ENCODE measurements around the gene GALNS. TPM values are rescaled to one million over a fixed set of nuclear protein-coding genes. Genes with fewer than 3 reads are reported as not detected.

GALNS gene
- total and polyA plus RNA-seq, 11 donors, result 10.7 to 22.7 (median 14.1) TPM

DNA sequence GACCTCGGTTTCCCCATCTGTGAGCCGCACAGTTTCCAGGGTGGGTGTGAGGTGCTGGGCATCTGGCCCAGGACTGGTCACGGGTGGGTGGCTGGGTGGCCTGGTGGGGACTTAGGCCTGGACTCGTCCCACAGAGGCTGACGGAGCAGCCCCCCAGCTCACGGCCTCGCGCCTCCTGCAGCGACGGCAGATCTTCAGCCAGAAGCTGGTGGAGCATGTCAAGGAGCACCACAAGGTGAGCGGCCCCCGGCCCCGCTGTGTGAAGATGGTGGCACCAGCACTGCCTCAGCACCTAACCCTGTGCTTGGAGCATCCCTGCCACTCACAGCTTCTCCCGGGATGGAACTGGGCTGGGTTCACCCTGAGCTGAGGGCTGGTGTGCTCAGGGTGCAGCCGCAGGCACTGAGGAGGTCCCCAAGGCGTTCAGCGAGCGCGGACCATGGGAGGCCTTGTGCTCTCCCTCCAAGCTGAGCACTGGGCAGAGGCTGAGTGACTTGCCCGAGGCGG, 50.8 kb downstream of the GALNS start:
- WGBS, 4 donors, result 83 to 100% (median 92%) methylated on average over 1 to 21 of the region's 21 CpGs
- Histone ChIP-seq H3K4me1 (peaks cover 0 to 43% (median 21%) of the 10 kb centered on the region in 12 donors), H3K9me3 (no peaks in the 10 kb centered on the region), H3K4me3 (no peak overlapping the region), H3K27ac (no peak overlapping the region), H3K36me3 (peaks cover 0 to 28% (median 4%) of the 10 kb centered on the region in 9 donors), H3K27me3 (no peaks in the 10 kb centered on the region)
- TF ChIP-seq, protein P1, sequence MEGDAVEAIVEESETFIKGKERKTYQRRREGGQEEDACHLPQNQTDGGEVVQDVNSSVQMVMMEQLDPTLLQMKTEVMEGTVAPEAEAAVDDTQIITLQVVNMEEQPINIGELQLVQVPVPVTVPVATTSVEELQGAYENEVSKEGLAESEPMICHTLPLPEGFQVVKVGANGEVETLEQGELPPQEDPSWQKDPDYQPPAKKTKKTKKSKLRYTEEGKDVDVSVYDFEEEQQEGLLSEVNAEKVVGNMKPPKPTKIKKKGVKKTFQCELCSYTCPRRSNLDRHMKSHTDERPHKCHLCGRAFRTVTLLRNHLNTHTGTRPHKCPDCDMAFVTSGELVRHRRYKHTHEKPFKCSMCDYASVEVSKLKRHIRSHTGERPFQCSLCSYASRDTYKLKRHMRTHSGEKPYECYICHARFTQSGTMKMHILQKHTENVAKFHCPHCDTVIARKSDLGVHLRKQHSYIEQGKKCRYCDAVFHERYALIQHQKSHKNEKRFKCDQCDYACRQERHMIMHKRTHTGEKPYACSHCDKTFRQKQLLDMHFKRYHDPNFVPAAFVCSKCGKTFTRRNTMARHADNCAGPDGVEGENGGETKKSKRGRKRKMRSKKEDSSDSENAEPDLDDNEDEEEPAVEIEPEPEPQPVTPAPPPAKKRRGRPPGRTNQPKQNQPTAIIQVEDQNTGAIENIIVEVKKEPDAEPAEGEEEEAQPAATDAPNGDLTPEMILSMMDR (IDR thresholded peaks at IDR 0.05), result no peak
- TF ChIP-seq POLR2A (IDR thresholded peaks at IDR 0.05), result no peak
- intact Hi-C loops (cut with DNase I), result no loop called here
- ATAC-seq, result no peak
- no peak for DNase-seq

DNA sequence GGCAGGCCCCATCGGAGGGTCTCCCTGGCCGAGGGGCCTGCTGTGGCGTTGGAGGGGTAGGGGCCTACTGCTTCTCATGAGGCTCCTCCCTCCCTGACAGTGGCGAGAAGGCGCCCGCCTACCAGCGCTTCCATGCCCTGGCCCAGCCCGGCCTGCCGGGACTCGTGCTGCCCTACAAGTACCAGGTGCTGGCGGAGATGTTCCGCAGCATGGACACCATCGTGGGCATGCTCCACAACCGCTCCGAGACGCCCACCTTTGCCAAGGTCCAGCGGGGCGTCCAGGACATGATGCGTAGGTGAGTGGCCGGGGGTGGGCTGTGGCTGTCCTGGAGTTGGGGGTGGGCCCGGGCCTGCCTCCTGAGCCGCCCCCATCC, 51.4 kb downstream of the GALNS start:
- H3K9me3 ChIP-seq, result no peaks in the 10 kb centered on the region
- H3K27me3 ChIP-seq, result no peaks in the 10 kb centered on the region
- intact Hi-C loops (cut with DNase I), result no loop called here
- peaks cover 0 to 28% (median 4%) of the 10 kb centered on the region in 9 donors for H3K36me3 ChIP-seq
- H3K4me3 ChIP-seq, result peak overlapping the region in 1 of 12 donors; percentile 76
- H3K27ac ChIP-seq, result no peak overlapping the region
- peak in 1 of 5 donors; percentile 65 for DNase-seq
- TF ChIP-seq, protein P1 (IDR thresholded peaks at IDR 0.05), result no peak
- TF ChIP-seq POLR2A (IDR thresholded peaks at IDR 0.05), result no peak
- H3K4me1 ChIP-seq, result peaks cover 0 to 37% (median 16%) of the 10 kb centered on the region in 12 donors
- no peak for ATAC-seq
- WGBS, 4 donors, result 81 to 93% (median 92%) methylated on average over 15 to 22 of the region's 22 CpGs

DNA sequence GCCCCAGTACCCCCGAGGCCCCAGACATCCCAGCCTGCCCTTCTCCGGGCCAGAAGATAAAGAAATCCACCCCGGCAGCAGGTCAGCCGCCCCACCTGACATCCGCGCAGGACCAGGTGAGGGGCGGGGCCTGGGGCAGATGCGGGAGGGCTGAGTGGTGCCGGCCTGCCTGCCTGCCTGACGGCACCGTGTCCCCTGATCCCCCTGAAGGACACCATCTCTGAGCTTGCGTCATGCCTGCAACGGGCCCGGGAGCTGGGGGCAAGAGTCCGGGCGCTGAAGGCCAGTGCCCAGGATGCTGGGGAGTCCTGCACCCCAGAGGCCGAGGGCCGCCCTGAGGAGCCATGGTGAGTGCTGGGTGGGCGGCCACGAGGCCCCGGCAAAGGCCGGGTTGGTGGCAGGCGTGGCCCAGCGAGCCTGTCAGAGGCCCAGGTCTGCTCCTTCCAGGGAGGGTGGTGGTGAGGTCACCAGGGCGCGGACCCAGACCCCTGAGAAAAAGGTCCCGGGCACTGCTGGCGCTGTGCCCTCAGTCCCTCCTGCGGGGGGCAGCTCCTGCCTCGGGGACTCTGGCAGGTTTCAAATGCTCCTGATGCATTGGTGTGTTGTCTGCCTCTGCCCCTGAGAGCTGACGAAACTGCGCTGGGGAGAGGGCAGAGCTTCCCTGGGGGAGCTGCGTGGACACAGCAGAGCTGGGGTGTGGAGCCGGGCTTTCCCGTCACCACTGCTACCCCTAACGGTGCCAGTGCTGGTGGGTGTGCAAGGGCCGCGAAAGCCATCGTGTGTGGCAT, 52.0 kb downstream of the GALNS start:
- peaks cover 0 to 34% (median 11%) of the 10 kb centered on the region in 12 donors for H3K4me1 ChIP-seq
- no peaks in the 10 kb centered on the region for H3K27me3 ChIP-seq
- no peaks in the 10 kb centered on the region for H3K9me3 ChIP-seq
- H3K27ac ChIP-seq, result no peak overlapping the region
- DNase-seq, result no peak
- WGBS, 4 donors, result 29 to 54% (median 42%) methylated on average over 24 to 39 of the region's 39 CpGs
- H3K4me3 ChIP-seq, result peak overlapping the region in 6 of 12 donors; percentile 10 to 84 (median 74)
- no peak for ATAC-seq
- intact Hi-C loops (cut with DNase I), result no loop called here
- no peak for TF ChIP-seq POLR2A (IDR thresholded peaks at IDR 0.05)
- TF ChIP-seq, protein P1 (IDR thresholded peaks at IDR 0.05), result no peak
- H3K36me3 ChIP-seq, result peaks cover 0 to 24% (median 4%) of the 10 kb centered on the region in 9 donors

DNA sequence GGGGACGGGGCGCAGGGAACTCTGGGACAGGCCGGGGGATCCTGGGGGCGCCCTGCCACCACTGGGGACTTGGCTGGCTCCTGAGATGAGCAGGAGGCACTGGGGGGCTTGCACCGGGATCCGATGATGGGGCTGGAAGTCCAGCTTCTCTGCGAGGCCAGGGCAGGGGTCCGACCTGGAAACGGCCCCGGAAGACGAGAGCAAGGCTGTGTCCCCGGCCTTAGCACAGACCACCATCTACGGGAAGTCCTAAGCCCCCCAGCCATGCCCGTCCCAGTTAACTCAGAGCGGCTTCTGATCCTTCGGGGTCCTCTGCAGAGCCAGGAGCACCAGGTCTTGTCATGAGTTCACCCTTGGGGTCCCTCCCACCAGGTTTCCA, 52.6 kb downstream of the GALNS start:
- Histone ChIP-seq H3K27ac (no peak overlapping the region), H3K36me3 (peaks cover 0 to 18% (median 4%) of the 10 kb centered on the region in 9 donors), H3K4me3 (peak overlapping the region in 9 of 12 donors; percentile 12 to 84 (median 72)), H3K4me1 (peaks cover 0 to 31% (median 11%) of the 10 kb centered on the region in 12 donors), H3K9me3 (no peaks in the 10 kb centered on the region), H3K27me3 (no peaks in the 10 kb centered on the region)
- no peak for TF ChIP-seq POLR2A (IDR thresholded peaks at IDR 0.05)
- peak in 1 of 5 donors; percentile 29 for DNase-seq
- no peak for ATAC-seq
- 2 to 9% (median 3%) methylated on average over 9 to 16 of the region's 16 CpGs for WGBS, 4 donors
- intact Hi-C loops (cut with DNase I), result no loop called here

Measured in heart left ventricle (tissue), 16 donors.